Muscle layer of colon (tissue), 2 donors: ENCODE data around the gene SULT2B1.

Experiments used
- H3K27ac ChIP-seq: one replicate; pipeline ENCODE4 v1.7.0; 2013; ENCODE audit warnings: low read depth, mild to moderate bottlenecking, low read length, moderate library complexity
- H3K27me3 ChIP-seq, 2 donors: one replicate each; pipeline ENCODE4 v1.7.0; 2013; ENCODE audit warnings: low read length in 2 of 2, mild to moderate bottlenecking in 2 of 2; ENCODE audit not compliant: insufficient read depth in 2 of 2, control insufficient read depth in 1 of 2
- H3K36me3 ChIP-seq: one replicate; pipeline ENCODE4 v1.7.0; 2013; ENCODE audit warnings: mild to moderate bottlenecking, low read length; ENCODE audit not compliant: insufficient read depth
- H3K4me1 ChIP-seq: one replicate; pipeline ENCODE4 v1.7.0; 2013; ENCODE audit warnings: mild to moderate bottlenecking, low read length; ENCODE audit not compliant: insufficient read depth
- H3K4me3 ChIP-seq, 2 donors: one replicate each; pipeline ENCODE4 v1.7.0; 2013; ENCODE audit warnings: low read length in 2 of 2, low read depth in 1 of 2, mild to moderate bottlenecking in 1 of 2, moderate library complexity in 1 of 2
- H3K9ac ChIP-seq: one replicate; pipeline ENCODE4 v1.7.0; 2013; ENCODE audit warnings: low read length
- H3K9me3 ChIP-seq: one replicate; pipeline ENCODE4 v1.7.0; 2013; ENCODE audit warnings: mild to moderate bottlenecking, low read length
- donor health status: abdominal sarcoma.
- donor health status: Adenocarcinoma of cecum.

Gene SULT2B1

GRCh38 chr19:48634424-48635262 is 82.7 kb downstream of the SULT2B1 start:
- Histone ChIP-seq H3K9ac (peak overlapping the region; percentile 29), H3K4me1 (peaks cover 58% of the 10 kb centered on the region), H3K36me3 (peaks cover 39% of the 10 kb centered on the region), H3K9me3 (no peaks in the 10 kb centered on the region), H3K4me3 (peak overlapping the region; percentile 2 to 91), H3K27me3 (no peaks in the 10 kb centered on the region), H3K27ac (peak overlapping the region; percentile 64)

DNA sequence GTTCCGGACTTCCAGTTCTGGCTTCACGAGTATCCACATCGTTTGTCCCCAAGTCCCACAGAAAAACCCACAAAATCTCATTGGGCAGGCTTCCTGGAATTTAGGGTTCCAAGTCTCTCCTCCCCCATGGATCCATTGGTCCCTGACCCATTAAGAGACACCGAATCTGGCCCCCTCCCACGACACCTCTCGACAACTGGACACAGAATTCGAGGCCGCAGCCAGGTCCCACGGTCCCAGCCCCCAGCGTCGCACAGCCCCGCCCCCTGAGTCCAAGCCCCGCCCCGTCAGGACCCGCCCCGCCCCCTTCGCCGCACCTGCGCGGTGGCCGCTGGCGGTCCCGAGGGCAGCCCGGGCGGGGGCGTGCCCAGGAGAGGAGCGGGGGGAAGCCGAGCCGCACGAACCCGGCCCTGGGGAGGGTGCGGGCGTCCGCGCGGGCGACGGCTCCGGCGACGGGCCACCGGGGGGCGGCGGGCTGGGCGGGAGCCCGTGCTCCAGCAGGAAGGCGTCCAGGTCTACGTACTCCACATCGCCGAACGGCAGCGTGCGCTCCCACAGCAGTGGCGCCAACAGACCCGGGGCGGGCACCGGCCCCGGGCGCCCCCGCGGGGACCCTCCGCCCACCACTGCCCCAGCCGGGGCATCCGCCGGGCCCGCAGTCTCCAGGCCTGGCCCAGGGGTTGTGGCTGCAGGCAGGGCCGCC is 83.4 kb downstream of the SULT2B1 start:
- Histone ChIP-seq H3K9me3 (no peaks in the 10 kb centered on the region), H3K4me3 (peak overlapping the region; percentile 78 to 91), H3K4me1 (peaks cover 50% of the 10 kb centered on the region), H3K9ac (peak overlapping the region; percentile 75), H3K27me3 (no peaks in the 10 kb centered on the region), H3K36me3 (peaks cover 32% of the 10 kb centered on the region), H3K27ac (peak overlapping the region; percentile 64)

- no peaks in the 10 kb centered on the region for H3K9me3 ChIP-seq
- peak overlapping the region; percentile 78 to 91 for H3K4me3 ChIP-seq
- H3K36me3 ChIP-seq: peaks cover 24% of the 10 kb centered on the region
- H3K27me3 ChIP-seq: no peaks in the 10 kb centered on the region
- H3K27ac ChIP-seq: peak overlapping the region; percentile 64
- peak overlapping the region; percentile 75 for H3K9ac ChIP-seq
- H3K4me1 ChIP-seq: peaks cover 42% of the 10 kb centered on the region
Observed at GRCh38 chr19:48635966-48636858, 84.2 kb downstream of the SULT2B1 start.

- Histone ChIP-seq H3K9me3 (no peaks in the 10 kb centered on the region), H3K27me3 (no peaks in the 10 kb centered on the region), H3K36me3 (peaks cover 17% of the 10 kb centered on the region), H3K9ac (peak within 1 kb of the TSS; percentile 75), H3K4me3 (peak within 1 kb of the TSS; percentile 78 to 91), H3K4me1 (peaks cover 35% of the 10 kb centered on the region), H3K27ac (peak within 1 kb of the TSS; percentile 64)
Observed at GRCh38 chr19:48636859-48637448, 85.0 kb downstream of the SULT2B1 start, which contains the start of gene DBP. Gene DBP, minus strand, starts transcription at chr19:48637379. Its CDS starts 385 bp downstream, at chr19:48636994.

DNA sequence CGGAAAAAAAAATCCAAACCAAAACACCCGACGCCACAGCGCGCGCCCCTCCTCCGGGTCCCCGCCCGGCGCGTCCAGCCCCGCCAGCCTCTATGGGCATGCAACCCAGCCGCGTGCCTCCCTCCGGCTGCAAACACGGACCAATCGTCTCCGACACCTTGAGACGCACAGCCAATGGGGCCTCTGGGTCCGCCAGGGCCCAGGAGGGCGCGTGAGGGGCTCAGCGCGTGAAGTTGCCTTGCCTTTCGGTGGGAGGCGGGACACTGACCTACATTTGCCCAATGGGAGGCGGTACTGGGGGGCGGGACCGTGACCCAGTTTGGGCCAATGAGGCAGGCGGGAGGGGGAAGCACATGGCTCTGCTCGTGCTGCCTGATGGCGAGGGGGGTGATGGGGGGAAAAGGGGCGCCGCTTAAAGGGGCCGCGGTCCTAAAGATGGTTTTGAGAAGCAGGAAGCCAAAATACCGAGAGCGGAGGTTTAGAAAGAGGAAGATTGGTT is 85.5 kb downstream of the SULT2B1 start:
- no peaks in the 10 kb centered on the region for H3K27me3 ChIP-seq
- peaks cover 13% of the 10 kb centered on the region for H3K36me3 ChIP-seq
- H3K4me3 ChIP-seq: peak overlapping the region; percentile 78 to 91
- peak overlapping the region; percentile 71 for H3K9ac ChIP-seq
- peaks cover 32% of the 10 kb centered on the region for H3K4me1 ChIP-seq
- H3K9me3 ChIP-seq: no peaks in the 10 kb centered on the region
- H3K27ac ChIP-seq: peak overlapping the region; percentile 64

DNA sequence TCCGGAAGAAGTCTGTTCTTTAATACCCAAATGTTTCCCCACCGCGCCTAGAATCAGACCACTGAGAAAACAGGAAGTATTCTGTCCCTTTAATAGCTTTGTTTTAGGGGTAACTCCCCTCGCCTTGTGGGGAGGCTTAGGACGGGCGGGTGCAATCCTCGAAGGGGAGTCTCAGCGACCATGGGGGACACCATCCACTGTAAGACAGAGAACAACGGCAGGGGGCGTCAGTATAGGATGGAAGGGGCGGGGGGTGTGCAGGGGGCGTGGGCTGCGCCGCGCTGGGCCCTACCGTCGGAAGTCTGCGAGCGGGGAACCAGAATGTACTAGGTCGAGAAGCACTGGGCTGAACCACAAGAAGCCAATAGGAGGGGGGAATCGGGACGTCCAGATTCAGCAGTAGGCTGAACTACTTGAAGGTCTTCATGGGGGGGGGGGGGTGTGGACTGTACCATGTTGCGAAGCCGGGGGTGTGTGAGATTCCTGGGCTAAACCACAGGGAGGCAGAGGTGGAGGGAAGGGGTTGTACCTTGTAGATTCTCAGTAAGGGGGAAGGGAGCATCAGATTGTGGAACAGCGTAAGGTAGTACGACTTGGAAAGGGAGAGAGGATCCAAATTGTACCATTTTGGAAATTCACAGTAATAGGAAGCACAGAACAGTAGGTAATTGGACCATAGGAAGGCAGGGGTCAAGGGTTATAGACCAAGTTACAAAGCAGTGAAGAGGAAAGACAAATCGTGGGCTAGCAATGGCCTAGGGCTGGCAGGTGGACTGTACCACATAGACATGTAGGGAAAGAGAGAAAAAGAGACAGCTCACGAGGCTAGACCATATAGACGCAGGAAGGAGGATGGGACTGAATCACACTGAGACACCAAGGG is 86.2 kb downstream of the SULT2B1 start:
- H3K4me3 ChIP-seq: peak overlapping the region; percentile 44 to 91
- H3K27ac ChIP-seq: peak overlapping the region; percentile 64
- peak overlapping the region; percentile 71 for H3K9ac ChIP-seq
- no peaks in the 10 kb centered on the region for H3K9me3 ChIP-seq
- H3K36me3 ChIP-seq: peaks cover 6% of the 10 kb centered on the region
- peaks cover 25% of the 10 kb centered on the region for H3K4me1 ChIP-seq
- no peaks in the 10 kb centered on the region for H3K27me3 ChIP-seq

- Histone ChIP-seq H3K4me3 (peak overlapping the region; percentile 3 to 91), H3K9ac (peak overlapping the region; percentile 71), H3K9me3 (no peaks in the 10 kb centered on the region), H3K27ac (peak overlapping the region; percentile 64), H3K36me3 (no peaks in the 10 kb centered on the region), H3K4me1 (peaks cover 18% of the 10 kb centered on the region), H3K27me3 (no peaks in the 10 kb centered on the region)
Observed at GRCh38 chr19:48638831-48639381, 86.9 kb downstream of the SULT2B1 start.

DNA sequence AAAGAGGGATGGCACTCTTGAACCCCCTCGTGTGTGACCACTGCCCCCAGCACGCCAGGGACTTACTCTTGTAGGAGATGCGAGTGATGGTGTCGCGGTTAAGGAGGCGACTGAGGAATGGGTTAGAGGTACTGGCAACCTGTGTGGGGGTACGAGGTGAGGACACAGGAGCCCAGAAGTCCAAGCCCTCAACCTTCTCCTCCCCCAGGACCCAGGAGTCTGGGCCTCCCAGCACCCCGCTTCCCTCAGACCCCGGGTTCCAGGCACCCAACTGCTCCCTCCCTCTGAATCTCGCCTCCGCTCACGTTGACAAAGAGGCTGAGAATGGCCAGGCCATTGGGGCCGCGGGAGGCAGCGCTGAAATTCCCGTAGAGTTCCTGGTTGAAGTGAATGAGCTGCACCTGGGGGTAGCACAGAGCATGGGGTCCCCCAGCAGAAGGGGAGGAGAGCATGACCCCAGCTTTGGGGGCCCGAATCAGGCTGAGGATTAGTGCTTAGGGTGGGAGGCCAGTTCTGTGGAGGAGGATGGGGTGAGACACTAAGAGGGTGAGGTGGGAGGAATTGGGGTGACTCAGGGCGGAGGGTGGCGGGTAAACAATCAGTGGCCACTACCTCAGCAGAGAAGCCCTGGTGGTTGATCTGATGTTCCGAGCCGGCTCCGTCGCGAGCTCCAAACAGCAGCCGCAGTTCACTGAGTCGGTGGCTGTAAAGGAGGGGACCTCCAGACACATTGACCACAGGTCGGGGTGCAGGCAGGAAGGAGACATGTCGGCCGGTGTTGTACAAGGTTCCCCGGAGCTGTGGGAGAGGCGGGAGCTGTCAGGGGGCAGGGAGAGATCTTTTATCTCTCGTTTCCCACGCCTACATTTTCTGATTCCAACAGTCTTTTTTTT is 87.8 kb downstream of the SULT2B1 start:
- Histone ChIP-seq H3K27ac (no peak overlapping the region), H3K9me3 (no peaks in the 10 kb centered on the region), H3K4me1 (peaks cover 19% of the 10 kb centered on the region), H3K36me3 (no peaks in the 10 kb centered on the region), H3K27me3 (no peaks in the 10 kb centered on the region), H3K4me3 (no peak overlapping the region), H3K9ac (no peak overlapping the region)

GRCh38 chr19:48641850-48642249 is 89.9 kb downstream of the SULT2B1 start:
- Histone ChIP-seq H3K4me1 (peaks cover 29% of the 10 kb centered on the region), H3K27me3 (no peaks in the 10 kb centered on the region), H3K4me3 (no peak overlapping the region), H3K9me3 (no peaks in the 10 kb centered on the region), H3K36me3 (no peaks in the 10 kb centered on the region), H3K9ac (no peak overlapping the region), H3K27ac (no peak overlapping the region)
